CD4-positive, alpha-beta T cell treated with Interferon alpha-2 for 1 hour (primary cell): ENCODE results near the gene SLC18A2.

Source experiments
- DNase-seq, 2 donors: peaks; one replicate each; pipeline ENCODE4 v3.0.0-alpha.2; 2020 to 2022

Gene SLC18A2

GRCh38 chr10:117239051-117239450, 1.9 kb upstream of the SLC18A2 start:
- no peak for DNase-seq

- DNase-seq = no peak
Observed at GRCh38 chr10:117239721-117240620, 943 bp upstream of the SLC18A2 start.

- no peak for DNase-seq
Observed at GRCh38 chr10:117241541-117242462, 888 bp downstream of the SLC18A2 start.

GRCh38 chr10:117242463-117242832, 1.5 kb downstream of the SLC18A2 start:
- DNase-seq = no peak

GRCh38 chr10:117246997-117247671, 6.2 kb downstream of the SLC18A2 start:
- no peak for DNase-seq

- DNase-seq = no peak
Observed at GRCh38 chr10:117248750-117249465, 8.0 kb downstream of the SLC18A2 start.

GRCh38 chr10:117249493-117250093, 8.7 kb downstream of the SLC18A2 start:
- no peak for DNase-seq

GRCh38 chr10:117250411-117250810, 9.5 kb downstream of the SLC18A2 start:
- no peak for DNase-seq

DNA sequence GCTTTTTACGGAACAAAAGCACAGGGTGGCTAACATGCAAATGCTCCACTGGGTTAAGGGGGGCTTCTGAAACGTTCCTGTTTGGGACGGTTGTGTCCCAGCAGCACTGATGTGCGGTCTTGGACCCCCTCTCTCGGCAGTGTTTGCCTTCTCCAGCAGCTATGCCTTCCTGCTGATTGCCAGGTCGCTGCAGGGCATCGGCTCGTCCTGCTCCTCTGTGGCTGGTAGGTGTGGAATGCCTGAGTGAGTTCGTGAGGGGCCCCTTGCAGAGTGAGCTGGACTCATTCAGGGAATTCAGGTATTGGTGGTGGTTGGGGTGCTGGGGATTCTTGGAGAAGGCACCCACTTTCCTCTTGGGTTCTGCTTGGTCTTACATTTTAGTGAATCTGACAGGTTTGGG, 13.0 kb downstream of the SLC18A2 start:
- DNase-seq = no peak

DNA sequence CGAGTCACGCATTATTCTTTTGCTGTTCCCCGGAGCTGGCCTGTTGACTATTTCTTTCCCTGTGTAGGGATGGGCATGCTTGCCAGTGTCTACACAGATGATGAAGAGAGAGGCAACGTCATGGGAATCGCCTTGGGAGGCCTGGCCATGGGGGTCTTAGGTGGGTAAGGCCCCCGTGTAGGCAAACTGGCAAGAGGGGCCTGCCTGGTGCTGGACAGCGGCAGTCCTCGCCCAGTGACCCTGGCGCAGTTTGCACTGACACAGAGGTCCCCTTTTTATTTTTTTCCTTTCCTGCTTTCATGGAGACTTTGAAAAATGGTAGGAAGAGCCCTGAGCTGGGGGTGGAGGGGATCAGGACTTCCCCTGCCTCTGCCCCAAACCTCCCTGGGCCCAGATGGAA, 13.4 kb downstream of the SLC18A2 start:
- DNase-seq = no peak

DNA sequence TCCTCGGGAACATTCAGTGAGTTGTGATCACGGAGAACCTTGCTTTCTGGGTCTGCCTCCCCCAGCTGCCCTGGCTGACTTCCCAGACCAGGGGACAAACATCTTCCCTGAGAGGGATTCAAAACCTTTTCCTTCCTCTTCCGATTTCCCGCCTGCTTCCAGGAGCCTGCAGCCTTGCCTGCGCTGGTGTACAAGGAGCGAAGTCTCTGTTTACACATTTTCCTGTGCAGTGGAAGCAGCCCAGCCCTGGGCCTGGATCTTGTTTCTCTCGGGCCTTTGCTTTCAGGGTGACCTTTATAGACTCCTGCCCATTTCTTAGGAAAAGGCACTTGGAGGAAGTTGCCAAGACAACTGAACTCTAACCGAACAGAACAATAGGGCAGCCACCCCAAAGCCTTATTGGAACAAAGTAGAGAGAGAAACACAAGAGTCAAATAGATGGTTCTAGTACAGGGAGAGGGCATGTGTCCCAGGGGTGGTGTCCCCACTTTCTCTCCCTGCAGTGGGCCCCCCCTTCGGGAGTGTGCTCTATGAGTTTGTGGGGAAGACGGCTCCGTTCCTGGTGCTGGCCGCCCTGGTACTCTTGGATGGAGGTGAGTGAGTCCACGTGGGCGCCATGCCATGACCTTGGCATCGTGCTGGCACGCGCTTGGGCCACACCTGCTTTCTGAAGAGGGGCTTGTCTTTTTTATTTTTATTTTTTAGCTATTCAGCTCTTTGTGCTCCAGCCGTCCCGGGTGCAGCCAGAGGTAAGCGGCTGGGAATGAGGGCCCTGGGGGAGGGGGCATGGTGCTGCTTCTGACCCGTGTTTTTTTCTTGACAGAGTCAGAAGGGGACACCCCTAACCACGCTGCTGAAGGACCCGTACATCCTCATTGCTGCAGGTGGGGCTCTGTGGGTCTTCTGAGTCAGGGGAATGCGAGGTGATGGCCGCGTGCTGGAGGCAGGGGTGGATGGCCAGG, 14.1 kb downstream of the SLC18A2 start:
- DNase-seq = no peak

GRCh38 chr10:117255835-117256460, 15.0 kb downstream of the SLC18A2 start:
- no peak for DNase-seq

GRCh38 chr10:117256910-117257309, 16.0 kb downstream of the SLC18A2 start:
- DNase-seq = no peak

DNA sequence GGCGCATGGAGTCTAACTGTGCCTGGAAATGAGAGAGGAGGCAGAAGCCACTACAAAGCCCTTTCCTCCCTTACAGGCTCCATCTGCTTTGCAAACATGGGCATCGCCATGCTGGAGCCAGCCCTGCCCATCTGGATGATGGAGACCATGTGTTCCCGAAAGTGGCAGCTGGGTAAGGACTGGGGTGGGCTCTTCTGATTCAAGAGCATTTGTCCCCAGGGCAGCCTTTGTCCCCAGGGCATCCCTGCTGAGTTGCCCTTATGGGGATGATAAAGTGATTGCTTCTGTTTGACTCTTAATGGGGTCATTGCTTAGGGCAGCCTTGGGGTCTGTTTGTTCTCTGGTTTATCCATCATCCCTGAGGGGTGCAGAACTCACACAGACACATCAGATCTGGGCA, 16.8 kb downstream of the SLC18A2 start:
- no peak for DNase-seq

- DNase-seq = no peak
Observed at GRCh38 chr10:117259279-117259678, 18.4 kb downstream of the SLC18A2 start.

GRCh38 chr10:117260084-117260483, 19.2 kb downstream of the SLC18A2 start:
- DNase-seq = no peak

GRCh38 chr10:117261501-117261900, 20.6 kb downstream of the SLC18A2 start:
- DNase-seq = no peak

- no peak for DNase-seq
Observed at GRCh38 chr10:117262291-117262902, 21.5 kb downstream of the SLC18A2 start.

GRCh38 chr10:117262903-117263293, 22.0 kb downstream of the SLC18A2 start:
- DNase-seq = no peak

- DNase-seq = no peak
Observed at GRCh38 chr10:117264782-117265181, 23.9 kb downstream of the SLC18A2 start.
